ENCODE results near the gene NOD1. TPM values are rescaled to one million over a fixed set of nuclear protein-coding genes. Genes with fewer than 3 reads are reported as not detected.

The NOD1 gene
- total RNA-seq, 2 experiments from 2014 or later, result 12.6 to 12.8 TPM

- peaks cover under 1% of the 10 kb centered on the region for H3K4me1 Mint-ChIP-seq
- no peaks in the 10 kb centered on the region for H3K9me3 Mint-ChIP-seq
- no peak overlapping the region for H3K4me3 Mint-ChIP-seq
- peaks cover 9% of the 10 kb centered on the region for H3K36me3 Mint-ChIP-seq
- H3K27ac Mint-ChIP-seq, result no peak overlapping the region
- H3K27me3 Mint-ChIP-seq, result no peaks in the 10 kb centered on the region
- DNase-seq, result no peak
These were observed 27.5 kb downstream of the NOD1 start for GRCh38 chr7:30450983-30451497.

GRCh38 chr7:30450240-30450982 lies 28.2 kb downstream of the NOD1 start:
- Mint-ChIP-seq H3K27ac (no peak overlapping the region), H3K4me3 (no peak overlapping the region), H3K4me1 (peaks cover 4% of the 10 kb centered on the region), H3K27me3 (no peaks in the 10 kb centered on the region), H3K36me3 (peaks cover 14% of the 10 kb centered on the region), H3K9me3 (no peaks in the 10 kb centered on the region)
- DNase-seq, result no peak

- Mint-ChIP-seq H3K27ac (no peak overlapping the region), H3K4me1 (peaks cover 4% of the 10 kb centered on the region), H3K36me3 (peaks cover 17% of the 10 kb centered on the region), H3K27me3 (no peaks in the 10 kb centered on the region), H3K4me3 (no peak overlapping the region), H3K9me3 (no peaks in the 10 kb centered on the region)
- DNase-seq, result no peak
These were observed 30.0 kb downstream of the NOD1 start for GRCh38 chr7:30448461-30449189.

- H3K9me3 Mint-ChIP-seq, result no peaks in the 10 kb centered on the region
- H3K4me1 Mint-ChIP-seq, result peaks cover 4% of the 10 kb centered on the region
- no peaks in the 10 kb centered on the region for H3K27me3 Mint-ChIP-seq
- no peak overlapping the region for H3K4me3 Mint-ChIP-seq
- no peak for DNase-seq
- H3K27ac Mint-ChIP-seq, result no peak overlapping the region
- H3K36me3 Mint-ChIP-seq, result peaks cover 17% of the 10 kb centered on the region
These were observed 31.1 kb downstream of the NOD1 start for GRCh38 chr7:30447466-30447865.

GRCh38 chr7:30446266-30446665 lies 32.3 kb downstream of the NOD1 start:
- H3K27ac Mint-ChIP-seq, result no peak overlapping the region

GRCh38 chr7:30445770-30446169 lies 32.8 kb downstream of the NOD1 start:
- H3K27ac Mint-ChIP-seq, result no peak overlapping the region
- no peaks in the 10 kb centered on the region for H3K9me3 Mint-ChIP-seq
- peaks cover 4% of the 10 kb centered on the region for H3K4me1 Mint-ChIP-seq

More at GRCh38 chr7:30446266-30446665, 32.3 kb downstream of the NOD1 start:
- H3K4me1 Mint-ChIP-seq, result peaks cover 4% of the 10 kb centered on the region
- H3K27me3 Mint-ChIP-seq, result no peaks in the 10 kb centered on the region
- peaks cover 17% of the 10 kb centered on the region for H3K36me3 Mint-ChIP-seq
- no peaks in the 10 kb centered on the region for H3K9me3 Mint-ChIP-seq
- no peak for DNase-seq
- H3K4me3 Mint-ChIP-seq, result no peak overlapping the region

GRCh38 chr7:30437823-30438574 lies 40.6 kb downstream of the NOD1 start:
- no peak overlapping the region for H3K27ac Mint-ChIP-seq
- H3K27me3 Mint-ChIP-seq, result no peaks in the 10 kb centered on the region
- H3K4me1 Mint-ChIP-seq, result peaks cover 3% of the 10 kb centered on the region
- DNase-seq, result no peak
- peaks cover 19% of the 10 kb centered on the region for H3K36me3 Mint-ChIP-seq
- H3K9me3 Mint-ChIP-seq, result no peaks in the 10 kb centered on the region
- H3K4me3 Mint-ChIP-seq, result no peak overlapping the region

More at GRCh38 chr7:30445770-30446169, 32.8 kb downstream of the NOD1 start:
- no peaks in the 10 kb centered on the region for H3K27me3 Mint-ChIP-seq
- peak; percentile 64 for DNase-seq
- H3K4me3 Mint-ChIP-seq, result no peak overlapping the region
- H3K36me3 Mint-ChIP-seq, result peaks cover 17% of the 10 kb centered on the region

- peaks cover 28% of the 10 kb centered on the region for H3K36me3 Mint-ChIP-seq
- H3K9me3 Mint-ChIP-seq, result no peaks in the 10 kb centered on the region
- H3K4me1 Mint-ChIP-seq, result peaks cover 3% of the 10 kb centered on the region
- H3K27me3 Mint-ChIP-seq, result no peaks in the 10 kb centered on the region
- DNase-seq, result no peak
- no peak overlapping the region for H3K4me3 Mint-ChIP-seq
- H3K27ac Mint-ChIP-seq, result no peak overlapping the region
These were observed 42.1 kb downstream of the NOD1 start for GRCh38 chr7:30436518-30436917.

GRCh38 chr7:30436046-30436445 lies 42.5 kb downstream of the NOD1 start:
- Mint-ChIP-seq H3K27me3 (no peaks in the 10 kb centered on the region), H3K36me3 (peaks cover 28% of the 10 kb centered on the region), H3K27ac (no peak overlapping the region), H3K4me1 (peaks cover 3% of the 10 kb centered on the region), H3K9me3 (no peaks in the 10 kb centered on the region), H3K4me3 (no peak overlapping the region)
- no peak for DNase-seq

GRCh38 chr7:30434140-30434799 lies 44.3 kb downstream of the NOD1 start:
- H3K36me3 Mint-ChIP-seq, result peaks cover 27% of the 10 kb centered on the region
- H3K27me3 Mint-ChIP-seq, result no peaks in the 10 kb centered on the region
- H3K4me1 Mint-ChIP-seq, result peaks cover 3% of the 10 kb centered on the region
- H3K9me3 Mint-ChIP-seq, result no peaks in the 10 kb centered on the region
- DNase-seq, result no peak
- no peak overlapping the region for H3K27ac Mint-ChIP-seq
- no peak overlapping the region for H3K4me3 Mint-ChIP-seq

GRCh38 chr7:30433506-30433905 lies 45.1 kb downstream of the NOD1 start:
- peak overlapping the region; percentile 2 for H3K27ac Mint-ChIP-seq
- no peaks in the 10 kb centered on the region for H3K27me3 Mint-ChIP-seq
- no peak overlapping the region for H3K4me3 Mint-ChIP-seq
- peaks cover 20% of the 10 kb centered on the region for H3K36me3 Mint-ChIP-seq
- DNase-seq, result no peak
- H3K9me3 Mint-ChIP-seq, result no peaks in the 10 kb centered on the region
- peaks cover 3% of the 10 kb centered on the region for H3K4me1 Mint-ChIP-seq

- no peak overlapping the region for H3K4me3 Mint-ChIP-seq
- no peak overlapping the region for H3K27ac Mint-ChIP-seq
- H3K36me3 Mint-ChIP-seq, result peaks cover 19% of the 10 kb centered on the region
- H3K27me3 Mint-ChIP-seq, result no peaks in the 10 kb centered on the region
- no peaks in the 10 kb centered on the region for H3K9me3 Mint-ChIP-seq
- H3K4me1 Mint-ChIP-seq, result peaks cover 3% of the 10 kb centered on the region
- no peak for DNase-seq
These were observed 45.5 kb downstream of the NOD1 start for GRCh38 chr7:30433082-30433481.

GRCh38 chr7:30430777-30431176 lies 47.8 kb downstream of the NOD1 start:
- Mint-ChIP-seq H3K9me3 (no peaks in the 10 kb centered on the region), H3K36me3 (peaks cover 24% of the 10 kb centered on the region), H3K27me3 (no peaks in the 10 kb centered on the region), H3K27ac (no peak overlapping the region), H3K4me3 (no peak overlapping the region), H3K4me1 (peaks cover 3% of the 10 kb centered on the region)
- no peak for DNase-seq

- Mint-ChIP-seq H3K36me3 (peaks cover 24% of the 10 kb centered on the region), H3K9me3 (no peaks in the 10 kb centered on the region), H3K27ac (no peak overlapping the region)
These were observed 48.3 kb downstream of the NOD1 start for GRCh38 chr7:30430276-30430675.

More at GRCh38 chr7:30430276-30430675, 48.3 kb downstream of the NOD1 start:
- Mint-ChIP-seq H3K4me1 (peaks cover 3% of the 10 kb centered on the region), H3K27me3 (no peaks in the 10 kb centered on the region), H3K4me3 (no peak overlapping the region)
- DNase-seq, result no peak

All from activated naive CD8-positive, alpha-beta T cell treated with anti-CD3 and anti-CD28 coated beads for 36 hours (primary cell).